GM23248 (cell line): Measurements from ENCODE around the gene LDB2. TPM values are rescaled to one million over a fixed set of nuclear protein-coding genes. Genes with fewer than 3 reads are reported as not detected.

ENCODE experiments used
- DNase-seq: peaks from one replicate; pipeline ENCODE4 v3.0.0-alpha.2; 2015
- H2AFZ ChIP-seq: fragments of 200-600 bp; sonication (generic); 2 replicates; pipeline ENCODE4 v1.6.1; 2016; ENCODE audit warnings: antibody characterized with exemption
- H3F3A ChIP-seq: fragments of 200-600 bp; sonication (generic); 2 replicates; pipeline ENCODE4 v1.6.1; 2016; ENCODE audit warnings: mild to moderate bottlenecking, antibody characterized with exemption, mixed run types; ENCODE audit not compliant: insufficient read depth
- H3K27ac ChIP-seq: fragments of 200-600 bp; sonication (generic); 2 replicates; pipeline ENCODE4 v1.5.1; 2016; ENCODE audit warnings: mild to moderate bottlenecking
- H3K27me3 ChIP-seq: fragments of 200-600 bp; sonication (generic); replicated peaks from 2 replicates; pipeline ENCODE4 v1.6.1; 2016; ENCODE audit warnings: mild to moderate bottlenecking; ENCODE audit not compliant: insufficient read depth
- H3K36me3 ChIP-seq: fragments of 200-600 bp; sonication (generic); 2 replicates; pipeline ENCODE4 v1.6.1; 2016; ENCODE audit warnings: low read depth, mild to moderate bottlenecking
- H3K4me1 ChIP-seq: fragments of 200-600 bp; sonication (generic); 2 replicates; pipeline ENCODE4 v1.6.1; 2016; ENCODE audit warnings: mild to moderate bottlenecking; ENCODE audit not compliant: insufficient read depth
- H3K4me2 ChIP-seq: fragments of 200-600 bp; sonication (generic); one replicate; pipeline ENCODE4 v1.6.1; 2016; ENCODE audit warnings: mild to moderate bottlenecking; ENCODE audit not compliant: unreplicated experiment
- H3K4me3 ChIP-seq: fragments of 200-600 bp; sonication (generic); 2 replicates; pipeline ENCODE4 v1.5.1; 2016; ENCODE audit warnings: mild to moderate bottlenecking
- H3K79me2 ChIP-seq: fragments of 200-600 bp; sonication (generic); 2 replicates; pipeline ENCODE4 v1.6.1; 2016; ENCODE audit warnings: mild to moderate bottlenecking; ENCODE audit not compliant: insufficient read depth
- H3K9ac ChIP-seq: fragments of 200-600 bp; sonication (generic); 2 replicates; pipeline ENCODE4 v1.6.1; 2016; ENCODE audit warnings: mild to moderate bottlenecking
- H3K9me2 ChIP-seq: fragments of 200-600 bp; sonication (generic); 2 replicates; pipeline ENCODE4 v1.6.1; 2016; ENCODE audit warnings: mixed run types, mild to moderate bottlenecking, moderate library complexity; ENCODE audit not compliant: insufficient read depth
- H3K9me3 ChIP-seq: fragments of 200-600 bp; sonication (generic); one replicate; pipeline ENCODE4 v1.6.1; 2017; ENCODE audit warnings: low read depth
- H4K20me1 ChIP-seq: fragments of 200-600 bp; sonication (generic); 2 replicates; pipeline ENCODE4 v1.6.0; 2016; ENCODE audit not compliant: insufficient read depth
- EZH2 ChIP-seq: fragments of 200-600 bp; sonication (generic); IDR thresholded peaks from 2 replicates; pipeline ENCODE4 v1.6.1; 2018; ENCODE audit warnings: antibody characterized with exemption, mild to moderate bottlenecking; ENCODE audit not compliant: insufficient read depth, poor library complexity, severe bottlenecking
- EZH2phosphoT487 ChIP-seq: fragments of 200-600 bp; sonication (generic); IDR thresholded peaks from 2 replicates; pipeline ENCODE4 v1.6.1; 2018; ENCODE audit warnings: antibody characterized with exemption, moderate library complexity, mild to moderate bottlenecking, low read depth; ENCODE audit not compliant: insufficient read depth
- WGBS, 2 experiments: methylation state at CpG; one replicate each; pipeline ENCODE4 v1.1.6; 2015 to 2017; ENCODE audit warnings: low lambda C conversion rate in 2 of 2, low coverage in 1 of 2; ENCODE audit errors: missing lambda C conversion rate in 2 of 2; 5-methylcytosine and 5-hydroxymethylcytosine counted together
- in situ Hi-C: fragments of 300-500 bp; cut with MboI; formaldehyde crosslinking; loops from 2 replicates; pipeline ENCODE4 v1.15.0; 2020
- polyA plus RNA-seq: library from polyadenylated mRNA; unstranded; fragments of >200 nt; fragmentation: Nextera tagmentation; extraction: Ambion mirVana; gene quantifications from 2 replicates; pipeline ENCODE4 v1.2.1, GENCODE V29; 2016
- total RNA-seq: library from RNA; depleted of rRNA; stranded (reverse); fragments of >200 nt; shearing (Covaris generic); gene quantifications from 2 replicates; pipeline ENCODE4 v1.2.3, GENCODE V29; 2014

Gene LDB2
- total and polyA plus RNA-seq, 2 experiments from 2014 or later, result 52.8 to 76.6 TPM

DNA sequence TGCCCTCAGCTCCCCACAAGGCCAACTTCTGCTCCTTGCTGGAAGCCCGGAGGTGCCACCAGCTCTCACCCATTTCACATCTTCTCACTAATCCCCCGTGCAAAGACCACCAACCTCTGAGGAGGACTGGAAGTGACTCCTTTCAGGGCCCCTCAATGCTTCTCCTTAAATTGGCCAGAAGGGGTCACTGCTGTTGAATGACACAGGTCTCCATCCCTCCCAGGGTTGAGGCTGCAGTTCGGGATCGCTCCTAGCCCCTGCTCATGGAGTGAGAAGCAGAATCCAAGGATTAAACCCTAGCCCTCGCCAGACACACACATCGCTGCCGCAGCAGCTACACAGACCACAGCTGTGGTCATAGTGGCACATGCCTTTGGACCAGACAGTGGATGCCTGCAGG lies 392.7 kb downstream of the LDB2 start:
- WGBS, 2 experiments, result 82 to 83% methylated on average over 7 of the region's 7 CpGs
- Histone ChIP-seq H4K20me1 (no peaks in the 10 kb centered on the region), H3K9me3 (no peaks in the 10 kb centered on the region), H3K4me2 (no peak overlapping the region), H3K27me3 (no peaks in the 10 kb centered on the region), H3K9me2 (no peaks in the 10 kb centered on the region), H3K36me3 (peaks cover 26% of the 10 kb centered on the region), H3K9ac (no peak overlapping the region), H3F3A (no peaks in the 10 kb centered on the region), H3K4me3 (no peak overlapping the region), H3K4me1 (no peaks in the 10 kb centered on the region), H3K27ac (no peak overlapping the region), H2AFZ (no peak overlapping the region), H3K79me2 (no peaks in the 10 kb centered on the region)
- TF ChIP-seq EZH2, result no peak
- no peak for TF ChIP-seq EZH2phosphoT487
- peak; percentile 39 for DNase-seq
- in situ Hi-C loops, result no loop called here

DNA sequence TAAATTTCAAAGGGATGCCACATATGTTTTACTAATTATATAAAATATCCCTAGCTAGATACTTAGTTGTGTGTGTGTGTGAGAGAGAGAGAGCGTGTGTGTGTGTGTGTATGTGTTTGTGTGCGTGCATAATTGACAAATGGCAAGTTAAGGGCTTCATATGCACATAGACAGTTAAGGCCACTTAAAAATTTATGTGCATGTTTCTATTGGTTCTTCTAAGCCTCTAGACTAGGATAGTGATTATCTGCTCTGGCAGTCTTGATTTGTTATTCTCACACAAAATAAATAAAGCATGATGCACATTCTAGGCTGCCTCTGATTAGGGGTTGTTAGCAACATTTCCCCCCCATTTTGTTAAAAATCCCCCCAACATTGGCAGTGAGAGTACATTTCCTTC lies 393.2 kb downstream of the LDB2 start:
- Histone ChIP-seq H3K27ac (no peak overlapping the region), H3K79me2 (no peaks in the 10 kb centered on the region), H3K4me1 (no peaks in the 10 kb centered on the region), H3K4me3 (no peak overlapping the region), H3K9me3 (no peaks in the 10 kb centered on the region), H3F3A (no peaks in the 10 kb centered on the region), H2AFZ (no peak overlapping the region), H3K4me2 (no peak overlapping the region), H3K9me2 (no peaks in the 10 kb centered on the region), H3K27me3 (no peaks in the 10 kb centered on the region), H3K36me3 (peaks cover 26% of the 10 kb centered on the region), H4K20me1 (no peaks in the 10 kb centered on the region), H3K9ac (no peak overlapping the region)
- in situ Hi-C loops, result no loop called here
- TF ChIP-seq EZH2phosphoT487, result no peak
- TF ChIP-seq EZH2, result no peak
- no peak for DNase-seq
- WGBS, 2 experiments, result 98% methylated on average over 2 of the region's 2 CpGs

DNA sequence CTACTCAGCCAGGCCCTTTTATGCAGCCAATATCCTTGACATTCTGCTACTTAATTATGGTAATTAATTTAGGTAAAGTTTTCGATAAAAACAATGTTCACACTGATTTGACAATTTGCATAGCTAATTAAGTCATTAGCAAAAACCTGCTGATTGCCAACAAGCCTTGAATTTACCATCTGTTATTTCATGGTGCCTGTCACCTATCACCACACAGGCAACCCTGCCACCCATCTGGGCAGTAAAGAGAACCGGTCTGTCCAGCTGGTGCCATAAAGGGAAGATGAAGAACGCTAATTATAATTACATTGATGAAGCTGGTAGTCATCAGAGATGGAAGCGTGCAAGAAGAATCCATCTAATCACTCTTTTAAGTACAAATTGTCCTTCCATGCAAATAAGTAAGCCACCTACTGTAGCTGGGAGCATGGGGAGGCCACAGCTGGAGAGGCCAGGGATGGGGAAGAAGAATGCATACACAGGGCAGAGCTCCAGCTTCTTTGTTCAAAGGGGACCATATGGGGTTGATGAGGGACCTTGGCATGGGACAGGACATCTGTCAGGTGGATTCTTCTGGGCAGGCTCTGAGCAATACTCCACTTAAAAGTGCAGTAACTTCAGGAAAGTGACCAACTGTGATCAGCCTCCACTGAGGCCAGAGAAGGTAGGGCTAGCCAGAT lies 394.9 kb downstream of the LDB2 start:
- Histone ChIP-seq H3K9me2 (no peaks in the 10 kb centered on the region), H3K36me3 (peaks cover 24% of the 10 kb centered on the region), H3F3A (no peaks in the 10 kb centered on the region), H2AFZ (no peak overlapping the region), H3K4me3 (no peak overlapping the region), H4K20me1 (no peaks in the 10 kb centered on the region), H3K9me3 (no peaks in the 10 kb centered on the region), H3K27ac (no peak overlapping the region), H3K79me2 (no peaks in the 10 kb centered on the region), H3K4me2 (no peak overlapping the region), H3K27me3 (no peaks in the 10 kb centered on the region), H3K9ac (no peak overlapping the region), H3K4me1 (no peaks in the 10 kb centered on the region)
- 96 to 97% methylated on average over 4 of the region's 4 CpGs for WGBS, 2 experiments
- no peak for DNase-seq
- in situ Hi-C loops, result no loop called here
- TF ChIP-seq EZH2phosphoT487, result no peak
- TF ChIP-seq EZH2, result no peak

DNA sequence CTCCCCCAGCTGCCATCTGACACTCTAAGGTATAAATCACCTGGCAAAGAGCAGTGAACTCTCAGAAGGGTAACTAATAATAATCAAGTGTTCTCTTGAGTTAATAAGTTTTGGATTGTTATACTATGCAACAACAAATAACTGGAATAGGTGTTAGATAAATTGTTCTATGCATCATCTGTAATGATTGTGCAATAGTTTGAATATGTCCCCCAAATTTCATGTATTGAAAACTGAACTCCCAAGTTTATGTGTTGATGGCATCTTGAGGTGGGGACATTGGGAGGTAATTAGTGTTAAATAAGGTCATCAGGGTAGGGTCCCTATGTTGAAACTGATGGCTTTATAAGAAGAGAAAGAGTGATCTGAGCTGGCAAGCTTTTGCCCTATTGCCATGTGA lies 399.5 kb downstream of the LDB2 start:
- Histone ChIP-seq H3K4me3 (no peak overlapping the region), H3K9me3 (no peaks in the 10 kb centered on the region), H3K36me3 (peaks cover 5% of the 10 kb centered on the region; the same call in 1 of the 2 replicates), H3K79me2 (no peaks in the 10 kb centered on the region), H3K9me2 (no peaks in the 10 kb centered on the region), H2AFZ (no peak overlapping the region), H3F3A (0 out of 2 replicates have a peak, but pooled peaks cover 6% of the 10 kb centered on the region), H3K27me3 (no peaks in the 10 kb centered on the region), H4K20me1 (no peaks in the 10 kb centered on the region; the same call in 1 of the 2 replicates), H3K4me2 (no peak overlapping the region), H3K9ac (no peak overlapping the region), H3K27ac (no peak overlapping the region), H3K4me1 (0 out of 2 replicates have a peak, but pooled peaks cover 9% of the 10 kb centered on the region)
- no peak for DNase-seq
- in situ Hi-C loops, result no loop called here
- no peak for TF ChIP-seq EZH2
- no peak for TF ChIP-seq EZH2phosphoT487
